HEK293T (cell line): ENCODE results near the gene TRIM72.

Experiments
- CTCF ChIA-PET: fragments of 350-600 bp; formaldehyde crosslinking; extraction: SDS; loops from one replicate; lab custom pipeline; 2021; ENCODE audit warnings: antibody characterized with exemption, inconsistent platforms; lab: Yijun Ruan, JAX
- POLR2A ChIA-PET: fragments of 350-600 bp; formaldehyde crosslinking; extraction: SDS; loops from one replicate; lab custom pipeline; 2020; ENCODE audit warnings: antibody characterized with exemption, inconsistent platforms; lab: Yijun Ruan, JAX
- DNase-seq: peaks from one replicate; pipeline ENCODE4 v3.0.0; 2012; ENCODE audit warnings: mixed read lengths; ENCODE audit errors: extremely low spot score
- ARNT ChIP-seq: fragments of 450-650 bp; IDR thresholded peaks from 2 replicates; pipeline ENCODE4 v1.6.1; 2017; ENCODE audit warnings: mild to moderate bottlenecking
- BHLHE40 ChIP-seq: fragments of 450-650 bp; IDR thresholded peaks from 2 replicates; pipeline ENCODE4 v1.6.1; 2016; ENCODE audit warnings: mild to moderate bottlenecking, moderate library complexity, borderline replicate concordance
- CTBP1 ChIP-seq: fragments of 450-650 bp; IDR thresholded peaks from 2 replicates; pipeline ENCODE4 v1.6.1; 2016; ENCODE audit warnings: borderline replicate concordance
- ELF4 ChIP-seq: fragments of 450-650 bp; IDR thresholded peaks from 2 replicates; pipeline ENCODE4 v1.6.1; 2017; ENCODE audit warnings: antibody characterized with exemption
- FOXA1 ChIP-seq: fragments of 450-650 bp; IDR thresholded peaks from 2 replicates; pipeline ENCODE4 v1.6.1; 2016; ENCODE audit warnings: mild to moderate bottlenecking
- FOXK2 ChIP-seq: fragments of 450-650 bp; IDR thresholded peaks from 2 replicates; pipeline ENCODE4 v1.6.1; 2016; ENCODE audit warnings: mild to moderate bottlenecking
- FOXM1 ChIP-seq: fragments of 450-650 bp; IDR thresholded peaks from 2 replicates; pipeline ENCODE4 v1.6.1; 2017; ENCODE audit warnings: mild to moderate bottlenecking, borderline replicate concordance
- HDGF ChIP-seq: fragments of 450-650 bp; IDR thresholded peaks from 2 replicates; pipeline ENCODE4 v1.6.1; 2017; ENCODE audit warnings: antibody characterized with exemption, borderline replicate concordance
- L3MBTL2 ChIP-seq: fragments of 450-650 bp; conservative IDR thresholded peaks from 2 replicates; pipeline ENCODE4 v1.6.1; 2016; ENCODE audit warnings: mild to moderate bottlenecking
- LEF1 ChIP-seq: fragments of 450-650 bp; IDR thresholded peaks from 2 replicates; pipeline ENCODE4 v1.6.1; 2017; ENCODE audit warnings: mild to moderate bottlenecking, borderline replicate concordance
- NFRKB ChIP-seq: fragments of 450-650 bp; IDR thresholded peaks from 2 replicates; pipeline ENCODE4 v1.6.1; 2016; ENCODE audit warnings: mild to moderate bottlenecking, moderate library complexity
- PKNOX1 ChIP-seq: fragments of 450-650 bp; IDR thresholded peaks from 2 replicates; pipeline ENCODE4 v1.6.1; 2016
- SP1 ChIP-seq: fragments of 450-650 bp; IDR thresholded peaks from 2 replicates; pipeline ENCODE4 v1.6.1; 2017
- SUZ12 ChIP-seq: fragments of 450-650 bp; IDR thresholded peaks from 2 replicates; pipeline ENCODE4 v1.6.1; 2016; ENCODE audit warnings: mild to moderate bottlenecking
- TARDBP ChIP-seq: fragments of 450-650 bp; IDR thresholded peaks from 2 replicates; pipeline ENCODE4 v1.6.1; 2016
- ZNF384 ChIP-seq: fragments of 450-650 bp; IDR thresholded peaks from 2 replicates; pipeline ENCODE4 v1.6.1; 2016

TRIM72 gene

GRCh38 chr16:31221357-31222160, 7.6 kb downstream of the TRIM72 start:
- no peak for TF ChIP-seq ZNF384
- TF ChIP-seq LEF1, result no peak
- TF ChIP-seq ARNT, result no peak
- no peak for TF ChIP-seq ELF4
- TF ChIP-seq FOXA1, result no peak
- no peak for TF ChIP-seq SP1
- TF ChIP-seq PKNOX1, result no peak
- no peak for TF ChIP-seq TARDBP
- TF ChIP-seq BHLHE40, result no peak
- no peak for TF ChIP-seq L3MBTL2
- ChIA-PET POLR2A (no interaction called here), CTCF (no interaction called here)
- DNase-seq, result peak; percentile 3

GRCh38 chr16:31223044-31223443, 9.1 kb downstream of the TRIM72 start:
- ChIA-PET POLR2A (interaction anchor here (1.5 kb wide), 1 partner anchor 42 kb away, joined by 4 read pairs; no protein-coding TSS in a partner anchor), CTCF (no interaction called here)
- no peak for TF ChIP-seq FOXM1
- TF ChIP-seq NFRKB, result no peak
- TF ChIP-seq ELF4, result no peak
- DNase-seq, result peak; percentile 4

GRCh38 chr16:31224092-31224955, 10.4 kb downstream of the TRIM72 start:
- ChIA-PET CTCF (no interaction called here), POLR2A (interaction anchor here (1.5 kb wide), 1 partner anchor 44 kb away, joined by 4 read pairs; no protein-coding TSS in a partner anchor)
- peak; percentile 2 for DNase-seq
- no peak for TF ChIP-seq PKNOX1
- TF ChIP-seq ARNT, result no peak
- TF ChIP-seq SUZ12, result no peak
- TF ChIP-seq CTBP1, result no peak
- TF ChIP-seq FOXA1, result no peak
- TF ChIP-seq ZNF384, result no peak
- TF ChIP-seq LEF1, result no peak

- TF ChIP-seq FOXM1 (no peak), HDGF (no peak), FOXK2 (no peak), CTBP1 (no peak), FOXA1 (no peak), ZNF384 (no peak), L3MBTL2 (no peak), TARDBP (no peak), ARNT (no peak), PKNOX1 (no peak), NFRKB (no peak), SP1 (no peak), LEF1 (no peak), SUZ12 (no peak), BHLHE40 (no peak), ELF4 (no peak)
- POLR2A ChIA-PET, result no interaction called here
- peak; percentile 3 for DNase-seq
- CTCF ChIA-PET, result no interaction called here
These were observed 11.3 kb downstream of the TRIM72 start for GRCh38 chr16:31225193-31225592.

GRCh38 chr16:31228206-31228605, 14.3 kb downstream of the TRIM72 start:
- TF ChIP-seq LEF1 (no peak), ARNT (no peak), ELF4 (no peak), L3MBTL2 (no peak), PKNOX1 (no peak), SP1 (no peak), SUZ12 (no peak), CTBP1 (no peak), BHLHE40 (no peak), ZNF384 (no peak), FOXM1 (no peak), HDGF (no peak), FOXA1 (no peak), NFRKB (no peak), FOXK2 (no peak), TARDBP (no peak)
- ChIA-PET POLR2A (interaction anchor here (1.0 kb wide), 1 partner anchor 29 kb away, joined by 3 read pairs; no protein-coding TSS in a partner anchor), CTCF (interaction anchor here (0.8 kb wide), 2 partner anchors 19 to 24 kb away, joined by 3 to 4 read pairs; no protein-coding TSS in a partner anchor)
- peak; percentile 3 for DNase-seq
